AG08395 (cell line): ENCODE data around the gene NDUFB11.
"Not testable (repeated sequence)": the region's sequence is repeated elsewhere in the genome, so short reads cannot be mapped to it uniquely, and the experiment has no call there.

Source experiments
- DNase-seq: peaks from one replicate; pipeline ENCODE4 v3.0.0; 2012; ENCODE audit warnings: mixed read lengths, low spot score

Gene NDUFB11

DNA sequence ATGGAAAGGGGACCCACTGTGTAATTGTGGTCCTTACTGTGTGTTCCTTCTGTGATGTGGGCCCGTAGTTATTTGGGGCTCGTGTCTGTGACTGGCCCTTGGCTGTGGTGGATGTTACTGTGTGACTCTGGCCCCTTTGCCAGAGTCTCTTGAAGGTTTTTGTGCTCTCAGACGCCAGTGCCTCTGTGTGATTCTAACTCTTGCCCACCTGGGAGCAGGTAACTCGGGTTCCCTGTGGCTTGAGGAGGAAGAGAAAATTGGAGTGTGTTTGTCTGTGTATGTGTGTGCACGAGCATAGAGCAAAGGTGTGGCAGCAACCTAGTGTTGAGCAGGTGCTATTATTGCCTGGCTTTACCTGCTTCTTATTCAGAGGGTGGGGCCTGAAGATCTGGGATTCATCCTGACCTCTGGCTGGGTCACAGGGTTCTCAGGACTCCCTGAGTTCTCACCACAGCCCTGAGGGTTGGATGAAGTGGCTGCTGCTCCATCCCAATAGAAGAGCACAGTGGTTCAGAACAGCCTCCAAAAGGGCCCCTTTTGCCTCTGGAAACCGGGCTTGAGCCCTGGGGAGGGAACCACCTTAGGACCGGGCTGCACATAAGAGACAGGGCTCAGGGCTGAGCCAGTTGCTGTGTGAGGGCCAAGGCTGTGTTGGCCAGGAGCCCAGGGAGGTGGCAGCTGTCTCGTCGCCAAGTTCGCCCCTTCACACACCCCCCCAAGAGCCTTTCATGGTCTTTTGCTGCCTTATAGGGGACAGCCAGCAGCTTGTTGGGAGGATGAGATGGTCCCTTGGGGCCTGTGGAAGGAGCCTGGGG is 1.8 kb upstream of the NDUFB11 start:
- DNase-seq, result no peak

GRCh38 chrX:47145395-47146120 is 1.1 kb upstream of the NDUFB11 start:
- peak; percentile 26 for DNase-seq

- DNase-seq, result peak; percentile 59
These were observed 442 bp downstream of the NDUFB11 start for GRCh38 chrX:47143894-47144625.

DNA sequence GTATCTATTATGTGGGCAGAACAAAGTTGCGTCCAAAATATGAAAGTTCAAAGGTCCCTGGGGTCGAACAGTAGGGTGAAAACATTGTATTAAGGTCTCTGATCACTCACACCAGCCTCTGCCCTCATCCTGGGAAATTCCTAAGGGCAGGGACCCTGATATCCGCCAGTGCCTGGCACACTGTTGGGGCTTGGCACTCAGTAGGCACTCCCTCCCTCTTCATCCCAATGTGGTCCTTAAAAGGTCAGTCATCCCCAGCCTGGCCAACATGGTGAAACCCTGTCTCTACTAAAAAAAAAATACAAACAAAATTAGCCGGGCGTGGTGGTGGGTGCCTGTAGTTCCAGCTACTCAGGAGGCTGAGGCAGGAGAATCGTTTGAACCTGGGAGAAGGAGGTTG is 6.3 kb downstream of the NDUFB11 start:
- DNase-seq, result no peak

DNA sequence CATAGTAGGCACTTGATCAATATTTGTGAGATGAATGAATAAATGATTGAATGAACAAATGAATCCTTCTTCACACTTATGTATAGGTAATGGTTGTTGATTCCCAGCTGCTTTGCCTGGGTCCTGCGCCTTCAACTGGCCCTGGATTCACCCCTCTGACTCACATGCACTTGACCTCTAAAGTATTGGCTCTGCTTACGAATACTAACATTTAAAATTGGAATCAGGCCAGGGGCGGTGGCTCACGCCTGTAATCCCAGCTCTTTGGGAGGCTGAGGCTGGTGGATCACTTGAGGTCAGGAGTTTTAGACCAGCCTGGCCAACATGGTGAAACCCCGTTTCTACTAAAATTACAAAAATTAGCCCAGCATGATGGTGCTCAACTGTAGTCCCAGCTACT is 8.9 kb downstream of the NDUFB11 start:
- DNase-seq, result not testable (repeated sequence)

- no peak for DNase-seq
These were observed 11.0 kb downstream of the NDUFB11 start for GRCh38 chrX:47133493-47133892.

GRCh38 chrX:47129899-47130358 is 14.6 kb downstream of the NDUFB11 start:
- no peak for DNase-seq

GRCh38 chrX:47129157-47129898 is 15.2 kb downstream of the NDUFB11 start:
- peak; percentile 95 for DNase-seq

- DNase-seq, result not testable (repeated sequence)
These were observed 20.0 kb downstream of the NDUFB11 start for GRCh38 chrX:47124466-47124865.

GRCh38 chrX:47116551-47117110 is 27.9 kb downstream of the NDUFB11 start:
- DNase-seq, result not testable (repeated sequence)

DNA sequence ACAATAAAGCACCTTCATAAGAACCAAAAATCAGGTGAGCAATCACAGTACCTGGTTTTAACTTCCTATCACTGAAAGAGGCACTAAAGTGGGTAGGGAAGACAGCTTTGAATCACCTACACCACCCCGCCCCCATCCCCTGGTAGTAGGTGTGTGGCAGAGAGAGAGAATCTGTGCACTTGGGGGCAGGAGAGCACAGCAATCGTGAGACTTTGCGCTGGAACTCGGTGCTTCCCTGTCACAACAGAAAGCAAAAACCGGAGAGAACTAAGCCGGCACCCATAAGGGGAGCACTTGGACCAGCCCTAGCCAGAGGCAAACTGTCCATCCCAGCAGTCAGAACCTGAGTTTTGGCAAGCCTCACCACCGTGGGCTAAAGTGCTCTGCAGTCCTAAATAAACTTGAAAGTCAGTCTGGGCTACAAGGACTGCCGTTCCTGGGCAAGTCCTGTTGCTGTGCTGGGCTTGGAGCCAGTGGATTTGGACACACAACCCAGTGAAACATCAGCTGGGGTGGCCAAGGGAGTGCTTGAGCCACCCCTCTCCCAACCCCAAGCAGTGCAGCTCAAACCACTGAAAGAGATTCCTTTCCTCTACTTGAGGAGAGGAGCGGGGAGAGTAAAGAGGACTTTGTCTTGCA is 32.1 kb downstream of the NDUFB11 start:
- no peak for DNase-seq

GRCh38 chrX:47110936-47111615 is 33.4 kb downstream of the NDUFB11 start:
- not testable (repeated sequence) for DNase-seq

- no peak for DNase-seq
These were observed 43.3 kb downstream of the NDUFB11 start for GRCh38 chrX:47101206-47101605.

DNA sequence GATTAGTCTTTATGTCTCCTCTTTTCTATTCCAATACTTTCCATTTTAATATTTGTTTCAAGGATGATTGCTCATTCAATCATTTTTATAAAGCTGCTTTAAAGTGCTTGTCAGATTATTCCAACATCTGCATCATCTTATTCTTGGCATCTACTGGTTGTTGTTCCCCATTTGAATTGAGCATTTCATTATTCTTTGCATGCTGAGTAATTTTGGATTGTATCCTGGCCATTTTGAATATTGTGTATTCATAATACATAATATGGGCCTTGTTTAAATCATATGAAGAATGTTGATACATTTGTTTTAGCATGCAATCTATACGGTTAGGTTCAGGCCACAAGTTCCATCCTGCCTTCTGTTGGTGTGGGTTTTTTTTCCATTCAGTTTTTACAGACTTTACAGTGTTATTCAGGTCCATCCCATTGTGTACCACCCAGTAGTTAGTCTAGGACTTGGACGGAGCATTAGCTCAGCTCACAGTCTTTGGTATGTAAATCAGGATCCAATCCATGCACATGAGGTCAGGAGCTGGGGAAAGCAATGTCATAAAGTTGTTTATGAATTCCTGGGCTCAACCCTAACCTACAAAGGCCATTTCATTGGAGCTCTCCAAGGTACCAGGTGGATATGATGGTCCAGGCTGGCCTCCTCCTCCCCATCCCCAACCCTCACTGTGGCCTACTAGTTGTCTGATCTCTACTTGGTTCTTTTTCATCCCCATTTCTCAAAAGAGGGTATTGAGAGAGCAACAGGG is 46.0 kb downstream of the NDUFB11 start:
- no peak for DNase-seq

DNA sequence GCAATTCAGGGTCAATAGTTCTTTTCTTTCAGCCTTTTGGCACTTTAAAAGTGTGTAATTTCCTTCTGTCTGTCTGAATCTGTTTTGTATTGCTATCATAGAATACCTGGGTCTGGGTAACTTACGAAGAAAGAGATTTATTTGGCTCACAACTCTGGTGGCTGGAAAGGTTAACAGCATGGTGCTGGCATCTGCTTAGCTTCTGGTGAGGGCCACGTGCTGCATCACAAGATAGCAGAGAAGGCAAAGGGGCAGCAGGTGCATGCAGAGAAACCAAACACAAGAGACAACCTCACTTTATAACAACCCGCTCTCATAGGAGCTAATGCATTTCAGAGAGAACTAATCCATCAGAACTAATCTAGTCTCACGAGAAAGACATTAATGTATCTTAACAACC is 47.5 kb downstream of the NDUFB11 start:
- DNase-seq, result no peak

DNA sequence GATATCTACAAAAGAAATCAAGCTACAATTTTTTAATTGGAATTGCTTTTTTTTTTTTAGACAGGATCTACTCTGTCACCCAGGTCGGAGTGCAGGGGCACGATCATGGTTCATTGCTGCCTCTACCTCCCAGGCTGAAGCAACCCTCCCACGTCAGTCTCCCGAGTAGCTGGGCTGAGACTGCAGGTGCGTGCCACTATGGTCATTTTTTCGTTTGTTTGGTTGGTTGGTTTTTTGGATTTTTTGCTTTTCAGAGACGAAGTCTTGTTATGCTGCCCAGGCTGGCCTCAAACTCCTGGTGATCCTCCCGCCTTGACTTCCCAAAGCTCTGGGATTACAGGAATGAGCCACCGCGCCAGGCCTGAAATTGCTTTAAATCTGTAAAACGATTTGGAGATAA is 50.6 kb downstream of the NDUFB11 start:
- no peak for DNase-seq

DNA sequence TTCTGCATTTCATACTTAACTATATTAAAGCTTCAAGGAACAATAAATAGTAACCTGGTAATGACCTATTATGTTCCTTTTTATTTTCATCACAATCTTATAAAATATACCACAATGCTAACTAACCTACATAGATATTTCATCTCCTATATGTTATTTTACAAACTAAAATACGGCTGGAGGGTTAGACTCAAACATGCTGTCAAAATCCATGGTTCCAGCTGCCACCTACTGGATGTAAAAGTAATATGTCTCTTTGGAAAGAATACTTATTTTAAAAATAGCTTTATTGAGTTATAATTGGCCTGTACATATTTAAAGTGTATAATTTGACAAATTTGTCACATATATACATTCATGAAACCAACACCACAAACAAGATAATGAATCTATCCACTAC is 51.3 kb downstream of the NDUFB11 start:
- peak; percentile 24 for DNase-seq
